ENCODE results near the gene LIFR. TPM values are rescaled to one million over a fixed set of nuclear protein-coding genes. Genes with fewer than 3 reads are reported as not detected.

The LIFR gene
- total and polyA plus RNA-seq, 2 of the 4 experiments (the other 2 are of a cell fraction): 1.9 to 10.4 TPM

GRCh38 chr5:38582293-38582974, 26.0 kb upstream of the LIFR start:
- Histone ChIP-seq H3K23ac (ENCODE audit: low read depth, low read length) (no peak overlapping the region), H3K56ac (ENCODE audit: extremely low read depth, insufficient read depth, low read length) (no peak overlapping the region), H3K18ac (ENCODE audit: low read depth, low read length) (no peak overlapping the region), H3K27me3 (ENCODE audit: control insufficient read depth, insufficient read depth, low read length) (peaks cover 23% of the 10 kb centered on the region), H2BK20ac (ENCODE audit: low read depth, low read length) (no peak overlapping the region), H3K27ac (ENCODE audit: insufficient read depth, low read length) (no peak overlapping the region), H4K20me1 (ENCODE audit: insufficient read depth, low read length) (no peaks in the 10 kb centered on the region), H3K36me3 (ENCODE audit: control insufficient read depth, insufficient read depth, low read length) (no peaks in the 10 kb centered on the region), H4K5ac (ENCODE audit: low read depth, low read length) (no peak overlapping the region), H3K4ac (ENCODE audit: low read depth, low read length) (no peak overlapping the region), H3K9me3 (ENCODE audit: control insufficient read depth, insufficient read depth, low read length) (no peaks in the 10 kb centered on the region), H3K9ac (ENCODE audit: low read depth, low read length) (no peak overlapping the region), H2AK9ac (replicated peaks; ENCODE audit: low read depth, low read length, poor library complexity) (no peak overlapping the region), H3K4me3 (ENCODE audit: insufficient read depth, low read depth, low read length) (no peak overlapping the region), H3K4me2 (ENCODE audit: low read depth, low read length) (no peak overlapping the region), H2AFZ (replicated peaks; ENCODE audit: low read length, poor library complexity) (no peak overlapping the region), H3K9me1 (ENCODE audit: insufficient read depth, low read length) (no peaks in the 10 kb centered on the region), H2BK15ac (ENCODE audit: low read depth, low read length) (no peak overlapping the region), H4K91ac (ENCODE audit: insufficient read depth, low read depth, low read length) (no peak overlapping the region), H3K14ac (replicated peaks; ENCODE audit: low read depth, low read length) (no peak overlapping the region), H3K79me1 (ENCODE audit: low read depth in 1 of 2, low read length in 2 of 2) (no peaks in the 10 kb centered on the region), H2BK5ac (ENCODE audit: low read depth, low read length, poor library complexity, severe bottlenecking) (no peak overlapping the region), H4K8ac (ENCODE audit: low read depth in 2 of 2, low read length in 2 of 2) (no peak overlapping the region), H2AK5ac (ENCODE audit: low read depth, low read length) (no peak overlapping the region), H2BK120ac (ENCODE audit: low read depth, low read length) (no peak overlapping the region), H3K4me1 (ENCODE audit: control insufficient read depth, insufficient read depth, low read length) (no peaks in the 10 kb centered on the region)
- no peak for DNase-seq
- in situ Hi-C loops (cut with MboI; ENCODE audit: low sequenced_read_pairs): no loop called here
- intact Hi-C loops (cut with micrococcal nuclease): no loop called here
- no peak for TF ChIP-seq RFX5 (IDR thresholded peaks at IDR 0.05; ENCODE audit: low read depth, low read length)
- ChIA-PET CTCF (interaction anchor here (1.3 kb wide), 1 partner anchor 141 kb away, joined by 4 read pairs; no protein-coding TSS in a partner anchor), POLR2A (ENCODE audit: unreplicated experiment) (no interaction called here)
- dilution Hi-C loops (cut with HindIII; ENCODE audit: low sequenced_read_pairs, unreplicated experiment): no loop called here
- no peak for ATAC-seq (ENCODE audit: low read depth)
- 71% methylated on average over 1 of the region's 5 CpGs; no CpG with 5 or more reads in 1 of the 2 experiments for WGBS, 2 experiments (ENCODE audit: extremely low coverage in 2 of 2, insufficient read length in 1 of 2)
- no TSS peak for BruUV-seq (replicated peaks)
